HepG2 (cell line): ENCODE results near the gene EEFSEC. TPM values are rescaled to one million over a fixed set of nuclear protein-coding genes. Genes with fewer than 3 reads are reported as not detected.

ENCODE experiments used
- ATAC-seq: fragments of 200-7000 bp; cut with Tn5 transposase; 3 replicates; pipeline ENCODE4 v1.9.1; 2020; ENCODE audit warnings: mild to moderate bottlenecking, moderate library complexity
- BruUV-seq: library from RNA; stranded (reverse); fragments of 400-500 nt; replicated peaks from 2 replicates; lab custom pipeline; 2021; lab: Mats Ljungman, UMichigan
- CTCF ChIA-PET: fragments of 300-600 bp; formaldehyde crosslinking; extraction: SDS; loops from one replicate; lab custom pipeline; 2021; ENCODE audit warnings: low total read pairs, inconsistent platforms, low intra/inter-chr PET ratio; lab: Yijun Ruan, JAX
- POLR2A ChIA-PET: fragments of 350-600 bp; sonication (Branson Sonifier 250); formaldehyde crosslinking; loops from one replicate; lab custom pipeline; 2020; ENCODE audit warnings: antibody characterized with exemption, inconsistent platforms; lab: Yijun Ruan, JAX
- DNase-seq: peaks from one replicate; pipeline ENCODE4 v3.0.0-alpha.2; 2015; ENCODE audit warnings: low spot score
- FAIRE-seq: peaks from 3 replicates; lab custom pipeline; 2011; peaks lifted over from hg19 to GRCh38; lab: Jason Lieb, UNC
- H2AFZ ChIP-seq: one replicate; pipeline ENCODE4 v1.6.1; 2011; ENCODE audit warnings: low read length, inconsistent platforms
- H3K27ac ChIP-seq: fragments of 300-600 bp; 3 replicates; pipeline ENCODE4 v1.8.0; 2011; ENCODE audit warnings: mixed run types, mild to moderate bottlenecking, mixed read lengths, low read length, inconsistent platforms; ENCODE audit not compliant: insufficient read depth; ENCODE audit errors: extremely low read length
- H3K27me3 ChIP-seq, 2 experiments: fragments of 200-600 bp in 1 of 2; 2 replicates in 1 of 2; 3 replicates in 1 of 2; pipeline versions ENCODE4 v1.6.0 to v1.8.0; 2011; ENCODE audit warnings: low read length in 2 of 2, mild to moderate bottlenecking in 2 of 2, moderate library complexity in 2 of 2, inconsistent platforms in 1 of 2; ENCODE audit not compliant: insufficient read depth in 2 of 2, control insufficient read depth in 1 of 2
- H3K36me3 ChIP-seq, 2 experiments: fragments of 200-600 bp in 1 of 2; replicated peaks in 1 of 2; 2 replicates in 1 of 2; 3 replicates in 1 of 2; pipeline versions ENCODE4 v1.5.1 to v1.8.0; 2011; ENCODE audit warnings: low read length in 2 of 2, inconsistent platforms in 1 of 2; ENCODE audit not compliant: insufficient read depth in 2 of 2, control insufficient read depth in 1 of 2
- H3K4me1 ChIP-seq: 2 replicates; pipeline ENCODE4 v1.5.1; 2012; ENCODE audit warnings: low read length, inconsistent platforms; ENCODE audit not compliant: insufficient read depth
- H3K4me2 ChIP-seq: 2 replicates; pipeline ENCODE4 v1.6.0; 2011; ENCODE audit warnings: low read depth, low read length, inconsistent platforms
- H3K4me3 ChIP-seq, 3 experiments: fragments of 200-600 bp in 1 of 3; sonication (generic), shearing (Covaris generic) in 1 of 3; replicated peaks in 1 of 3; 2 replicates each; pipeline ENCODE4 v1.5.1; 2011 to 2016; ENCODE audit warnings: low read length in 3 of 3, inconsistent platforms in 2 of 3, low read depth in 2 of 3, mild to moderate bottlenecking in 2 of 3, control low read depth in 1 of 3, mixed read lengths in 1 of 3; ENCODE audit not compliant: insufficient read depth in 1 of 3
- H3K79me2 ChIP-seq: one replicate; pipeline ENCODE4 v1.6.1; 2011; ENCODE audit warnings: low read length, inconsistent platforms; ENCODE audit not compliant: insufficient read depth
- H3K9ac ChIP-seq: 2 replicates; pipeline ENCODE4 v1.6.0; 2011; ENCODE audit warnings: mild to moderate bottlenecking, low read depth, low read length, inconsistent platforms; ENCODE audit not compliant: insufficient read depth
- H3K9me3 ChIP-seq: 2 replicates; pipeline ENCODE4 v1.5.1; 2012; ENCODE audit warnings: mild to moderate bottlenecking, low read length
- H4K20me1 ChIP-seq: 2 replicates; pipeline ENCODE4 v1.6.0; 2011; ENCODE audit warnings: inconsistent platforms, mild to moderate bottlenecking, low read length, moderate library complexity; ENCODE audit not compliant: insufficient read depth
- ARNT ChIP-seq: fragments of 450-650 bp; IDR thresholded peaks from 2 replicates; pipeline ENCODE4 v1.6.1; 2017
- GABPA ChIP-seq, 2 experiments: IDR thresholded peaks; 2 replicates each; pipeline ENCODE4 v1.6.1; 2011 to 2016; ENCODE audit warnings: low read depth in 2 of 2, low read length in 1 of 2, missing biosample characterization in 1 of 2, missing genetic modification characterization in 1 of 2
- KAT7 ChIP-seq: IDR thresholded peaks from 2 replicates; pipeline ENCODE4 v1.6.1; 2018; ENCODE audit warnings: borderline replicate concordance, missing compliant biosample characterization
- MBNL3 ChIP-seq: fragments of 250-450 bp; sonication (Bioruptor Pico); conservative IDR thresholded peaks from 2 replicates; pipeline ENCODE4 v1.8.0; 2022; ENCODE audit warnings: mild to moderate bottlenecking, inconsistent platforms
- NCOR1 ChIP-seq: fragments of 200-600 bp; sonication (generic); IDR thresholded peaks from 2 replicates; pipeline ENCODE4 v1.7.0; 2017; ENCODE audit warnings: antibody characterized with exemption, low read length, borderline replicate concordance
- REPIN1 ChIP-seq: sonication (generic); formaldehyde crosslinking; IDR thresholded peaks from 2 replicates; pipeline ENCODE4 v1.8.0; 2022; ENCODE audit warnings: missing genetic modification reagents, low read depth, mild to moderate bottlenecking, borderline replicate concordance
- RFXAP ChIP-seq: sonication (generic); formaldehyde crosslinking; IDR thresholded peaks from 2 replicates; pipeline ENCODE4 v1.4.0; 2020; ENCODE audit warnings: missing genetic modification reagents, borderline replicate concordance
- SAFB2 ChIP-seq: sonication (generic); formaldehyde crosslinking; IDR thresholded peaks from 2 replicates; pipeline ENCODE4 v1.5.1; 2020; ENCODE audit warnings: missing genetic modification reagents, low read depth, mild to moderate bottlenecking, borderline replicate concordance
- ZNF652 ChIP-seq: IDR thresholded peaks from 2 replicates; pipeline ENCODE4 v1.6.1; 2016; ENCODE audit warnings: low read depth, borderline replicate concordance
- ZNF674 ChIP-seq: sonication (generic); formaldehyde crosslinking; IDR thresholded peaks from 2 replicates; pipeline ENCODE4 v1.5.0; 2020; ENCODE audit warnings: low read depth, mild to moderate bottlenecking, missing genetic modification reagents
- WGBS: methylation state at CpG from one replicate; pipeline ENCODE4 v1.1.6; 2017; ENCODE audit warnings: low lambda C conversion rate; 5-methylcytosine and 5-hydroxymethylcytosine counted together
- in situ Hi-C: cut with HindIII; loops from 2 replicates; pipeline ENCODE4 v1.10.0; 2017; ENCODE audit warnings: low pct_unique_long_range_greater_than_20kb; ENCODE audit not compliant: extremely low pct_ligation_motif_present
- intact Hi-C: fragments of 100-400 bp; cut with micrococcal nuclease; formaldehyde crosslinking; loops from one replicate; pipeline ENCODE4 v1.10.0; 2022; ENCODE audit not compliant: unreplicated experiment
- polyA plus RNA-seq, 8 experiments: library from polyadenylated mRNA; depleted of rRNA in 3 of 8; stranded (reverse) in 7 of 8; unstranded in 1 of 8; fragments of >200 nt; fragmentation: Illumina TruSeq in 4 of 8; extraction: Trizol in 4 of 8; gene quantifications; 2 replicates each; pipeline versions ENCODE4 v1.2.1 to v1.2.3, GENCODE V29; 2011 to 2016; ENCODE audit warnings: low read depth in 4 of 8, missing spikeins in 1 of 8, mixed read lengths in 1 of 8; ENCODE audit not compliant: insufficient read depth in 1 of 8
- total RNA-seq, 5 experiments: library from RNA; depleted of rRNA; stranded (reverse); fragments of >200 nt; fragmentation: Illumina TruSeq; extraction: Trizol; gene quantifications; 2 replicates each; pipeline ENCODE4 v1.2.3, GENCODE V29; 2016; ENCODE audit warnings: low read depth in 1 of 5
- TF ChIP-seq, protein P1 (sequence below), 2 experiments: sonication (generic) in 1 of 2; formaldehyde crosslinking in 1 of 2; IDR thresholded peaks; 2 replicates each; pipeline versions ENCODE4 v1.6.1 to v1.9.0; 2014 to 2022; ENCODE audit warnings: antibody characterized with exemption in 1 of 2, borderline replicate concordance in 1 of 2, inconsistent platforms in 1 of 2, low read depth in 1 of 2, missing genetic modification reagents in 1 of 2
- TF ChIP-seq, protein P2 (sequence below): sonication (generic); formaldehyde crosslinking; IDR thresholded peaks from 2 replicates; pipeline ENCODE4 v1.8.1; 2023; ENCODE audit warnings: missing genetic modification reagents, inconsistent platforms, borderline replicate concordance

The EEFSEC gene
- total and polyA plus RNA-seq, 2 of the 13 experiments (the other 11 are each of a cell fraction or from before 2014, with no cell fraction given), result 6.4 to 24.2 TPM

DNA sequence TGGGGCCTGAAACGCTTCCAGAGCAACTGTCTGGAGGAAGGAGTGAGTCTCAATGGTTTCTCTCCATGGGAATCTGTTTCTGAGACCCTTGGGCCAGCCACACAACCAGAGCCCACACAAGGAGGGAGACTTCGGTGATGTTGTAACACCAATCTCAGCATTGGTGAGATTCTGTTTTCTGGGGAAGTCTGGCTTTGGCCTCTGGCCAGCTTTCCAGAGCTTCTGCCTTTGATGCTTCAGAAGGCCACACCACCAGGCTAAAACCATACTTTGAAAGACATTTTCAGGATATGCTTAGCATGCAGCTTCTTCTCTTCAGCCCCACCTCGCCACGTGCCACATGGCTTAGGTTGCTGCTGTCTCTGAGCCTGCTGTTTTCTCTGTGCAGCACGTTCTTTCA, 3.6 kb upstream of the EEFSEC start:
- BruUV-seq, result no TSS peak
- ChIA-PET POLR2A (no interaction called here), CTCF (no interaction called here)
- H3K4me1 ChIP-seq, result peaks cover 28% of the 10 kb centered on the region
- WGBS, result 94% methylated on average over 5 of the region's 5 CpGs
- intact Hi-C loops (no loop called here), in situ Hi-C loops (no loop called here)
- no peak overlapping the region for H3K4me2 ChIP-seq
- H2AFZ ChIP-seq, result no peak overlapping the region
- H3K9me3 ChIP-seq, result no peaks in the 10 kb centered on the region
- TF ChIP-seq KAT7 (CRISPR knock-in tag), result no peak
- TF ChIP-seq RFXAP (CRISPR knock-in tag), result no peak
- TF ChIP-seq SAFB2, result no peak
- TF ChIP-seq, protein P1, sequence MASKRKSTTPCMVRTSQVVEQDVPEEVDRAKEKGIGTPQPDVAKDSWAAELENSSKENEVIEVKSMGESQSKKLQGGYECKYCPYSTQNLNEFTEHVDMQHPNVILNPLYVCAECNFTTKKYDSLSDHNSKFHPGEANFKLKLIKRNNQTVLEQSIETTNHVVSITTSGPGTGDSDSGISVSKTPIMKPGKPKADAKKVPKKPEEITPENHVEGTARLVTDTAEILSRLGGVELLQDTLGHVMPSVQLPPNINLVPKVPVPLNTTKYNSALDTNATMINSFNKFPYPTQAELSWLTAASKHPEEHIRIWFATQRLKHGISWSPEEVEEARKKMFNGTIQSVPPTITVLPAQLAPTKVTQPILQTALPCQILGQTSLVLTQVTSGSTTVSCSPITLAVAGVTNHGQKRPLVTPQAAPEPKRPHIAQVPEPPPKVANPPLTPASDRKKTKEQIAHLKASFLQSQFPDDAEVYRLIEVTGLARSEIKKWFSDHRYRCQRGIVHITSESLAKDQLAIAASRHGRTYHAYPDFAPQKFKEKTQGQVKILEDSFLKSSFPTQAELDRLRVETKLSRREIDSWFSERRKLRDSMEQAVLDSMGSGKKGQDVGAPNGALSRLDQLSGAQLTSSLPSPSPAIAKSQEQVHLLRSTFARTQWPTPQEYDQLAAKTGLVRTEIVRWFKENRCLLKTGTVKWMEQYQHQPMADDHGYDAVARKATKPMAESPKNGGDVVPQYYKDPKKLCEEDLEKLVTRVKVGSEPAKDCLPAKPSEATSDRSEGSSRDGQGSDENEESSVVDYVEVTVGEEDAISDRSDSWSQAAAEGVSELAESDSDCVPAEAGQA (IDR thresholded peaks at IDR 0.05; ENCODE audit: low read depth), result no peak
- TF ChIP-seq, protein P1 (CRISPR knock-in tag; IDR thresholded peaks at IDR 0.05; ENCODE audit: borderline replicate concordance), result no peak
- no peak for TF ChIP-seq ZNF652
- TF ChIP-seq GABPA (IDR thresholded peaks at IDR 0.05; ENCODE audit: low read depth, low read length), result no peak
- no peak for TF ChIP-seq GABPA (CRISPR knock-in tag; IDR thresholded peaks at IDR 0.05; ENCODE audit: low read depth)
- no peak for TF ChIP-seq MBNL3 (CRISPR knock-in tag)
- TF ChIP-seq, protein P2, sequence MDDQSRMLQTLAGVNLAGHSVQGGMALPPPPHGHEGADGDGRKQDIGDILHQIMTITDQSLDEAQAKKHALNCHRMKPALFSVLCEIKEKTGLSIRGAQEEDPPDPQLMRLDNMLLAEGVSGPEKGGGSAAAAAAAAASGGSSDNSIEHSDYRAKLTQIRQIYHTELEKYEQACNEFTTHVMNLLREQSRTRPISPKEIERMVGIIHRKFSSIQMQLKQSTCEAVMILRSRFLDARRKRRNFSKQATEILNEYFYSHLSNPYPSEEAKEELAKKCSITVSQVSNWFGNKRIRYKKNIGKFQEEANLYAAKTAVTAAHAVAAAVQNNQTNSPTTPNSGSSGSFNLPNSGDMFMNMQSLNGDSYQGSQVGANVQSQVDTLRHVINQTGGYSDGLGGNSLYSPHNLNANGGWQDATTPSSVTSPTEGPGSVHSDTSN, result no peak
- TF ChIP-seq ARNT, result no peak
- no peak for TF ChIP-seq NCOR1
- TF ChIP-seq ZNF674 (CRISPR knock-in tag), result no peak
- TF ChIP-seq REPIN1 (CRISPR knock-in tag), result no peak
- H3K27ac ChIP-seq, result peak overlapping the region; percentile 8
- no peak overlapping the region for H3K4me3 ChIP-seq
- H4K20me1 ChIP-seq, result no peaks in the 10 kb centered on the region
- ATAC-seq (no peak), FAIRE-seq (no peak), DNase-seq (no peak)
- H3K36me3 ChIP-seq, result peaks cover 0 to 2% of the 10 kb centered on the region in 2 experiments; a peak in 1 of 5 replicates
- H3K9ac ChIP-seq, result no peak overlapping the region
- peaks cover 9% of the 10 kb centered on the region for H3K79me2 ChIP-seq
- no peaks in the 10 kb centered on the region for H3K27me3 ChIP-seq
